Stimulated activated CD8-positive, alpha-beta memory T cell treated with anti-CD3 and anti-CD28 coated beads, Interleukin-7, amount 100 ng/mL, for 1 hour (primary cell): ENCODE measurements around the gene TSC2.
"Not testable (repeated sequence)": the region's sequence is repeated elsewhere in the genome, so short reads cannot be mapped to it uniquely, and the experiment has no call there.

Experiments used
- DNase-seq, 2 donors: peaks; one replicate each; pipeline ENCODE4 v3.0.0-alpha.2; 2020; ENCODE audit warnings: low read depth in 2 of 2

TSC2 gene

GRCh38 chr16:2105291-2105690 lies 57.5 kb downstream of the TSC2 start:
- DNase-seq, result not testable (repeated sequence)

- DNase-seq, result not testable (repeated sequence)
These were observed 58.0 kb downstream of the TSC2 start for GRCh38 chr16:2105769-2106168.

GRCh38 chr16:2106211-2106610 lies 58.4 kb downstream of the TSC2 start:
- DNase-seq, result not testable (repeated sequence)

- not testable (repeated sequence) for DNase-seq
These were observed 59.5 kb downstream of the TSC2 start for GRCh38 chr16:2107121-2107790.

- DNase-seq, result not testable (repeated sequence)
These were observed 60.0 kb downstream of the TSC2 start for GRCh38 chr16:2107791-2108125.

GRCh38 chr16:2108446-2109270 lies 60.9 kb downstream of the TSC2 start:
- not testable (repeated sequence) for DNase-seq

- not testable (repeated sequence) for DNase-seq
These were observed 61.4 kb downstream of the TSC2 start for GRCh38 chr16:2109271-2109580.

- not testable (repeated sequence) for DNase-seq
These were observed 62.1 kb downstream of the TSC2 start for GRCh38 chr16:2109872-2110271.

- not testable (repeated sequence) for DNase-seq
These were observed 62.7 kb downstream of the TSC2 start for GRCh38 chr16:2110332-2111008.

- not testable (repeated sequence) for DNase-seq
These were observed 63.2 kb downstream of the TSC2 start for GRCh38 chr16:2111009-2111353.

GRCh38 chr16:2111412-2112335 lies 63.9 kb downstream of the TSC2 start:
- DNase-seq, result not testable (repeated sequence)

GRCh38 chr16:2112539-2113106 lies 64.8 kb downstream of the TSC2 start:
- not testable (repeated sequence) for DNase-seq

- DNase-seq, result not testable (repeated sequence)
These were observed 66.4 kb downstream of the TSC2 start for GRCh38 chr16:2114225-2114624.

- DNase-seq, result not testable (repeated sequence)
These were observed 67.3 kb downstream of the TSC2 start for GRCh38 chr16:2114885-2115590.

- DNase-seq, result no peak
These were observed 67.8 kb downstream of the TSC2 start for GRCh38 chr16:2115591-2115973.

- DNase-seq, result not testable (repeated sequence)
These were observed 68.6 kb downstream of the TSC2 start for GRCh38 chr16:2116428-2116827.

- DNase-seq, result not testable (repeated sequence)
These were observed 69.6 kb downstream of the TSC2 start for GRCh38 chr16:2117341-2117740.

GRCh38 chr16:2117960-2118722 lies 70.4 kb downstream of the TSC2 start:
- not testable (repeated sequence) for DNase-seq

GRCh38 chr16:2121325-2121724 lies 73.5 kb downstream of the TSC2 start:
- DNase-seq, result not testable (repeated sequence)

GRCh38 chr16:2121853-2122252 lies 74.1 kb downstream of the TSC2 start:
- DNase-seq, result no peak
